Sigmoid colon (tissue), 4 donors: ENCODE data around the gene MTSS2.

ENCODE experiments used
- POLR2AphosphoS5 ChIP-seq, 4 donors: sonication (generic); formaldehyde crosslinking; IDR thresholded peaks; one replicate each; pipeline ENCODE4 v1.6.1; 2017; ENCODE audit warnings: antibody characterized with exemption in 4 of 4
- TF ChIP-seq, protein P1 (sequence below), 4 experiments: fragments of 450-650 bp in 3 of 4; fragments of 200-600 bp in 1 of 4; IDR thresholded peaks; one replicate each; pipeline ENCODE4 v1.5.1; 2016 to 2019; ENCODE audit warnings: antibody characterized with exemption in 4 of 4, mild to moderate bottlenecking in 3 of 4, moderate library complexity in 2 of 4

DNA sequence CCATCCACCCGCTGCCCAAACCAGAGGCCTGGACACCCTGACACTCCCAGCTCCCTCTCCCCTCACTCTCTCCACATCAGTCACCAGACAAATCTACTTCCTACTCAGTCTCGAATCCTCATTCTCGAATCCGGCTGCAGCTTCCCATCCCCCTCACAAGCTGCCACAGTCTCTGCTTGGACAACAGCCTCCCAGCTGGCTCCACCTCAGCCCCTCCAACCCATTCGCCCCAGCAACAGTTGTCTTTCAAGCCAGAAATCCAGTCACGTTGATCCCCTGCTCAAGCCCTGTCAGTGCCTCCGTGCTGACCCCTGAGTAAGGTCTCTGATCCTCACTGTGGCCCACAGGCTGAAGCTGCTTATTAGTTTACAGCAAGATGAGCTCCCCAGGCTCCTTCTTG lies 44.2 kb upstream of the MTSS2 start:
- TF ChIP-seq, protein P1, sequence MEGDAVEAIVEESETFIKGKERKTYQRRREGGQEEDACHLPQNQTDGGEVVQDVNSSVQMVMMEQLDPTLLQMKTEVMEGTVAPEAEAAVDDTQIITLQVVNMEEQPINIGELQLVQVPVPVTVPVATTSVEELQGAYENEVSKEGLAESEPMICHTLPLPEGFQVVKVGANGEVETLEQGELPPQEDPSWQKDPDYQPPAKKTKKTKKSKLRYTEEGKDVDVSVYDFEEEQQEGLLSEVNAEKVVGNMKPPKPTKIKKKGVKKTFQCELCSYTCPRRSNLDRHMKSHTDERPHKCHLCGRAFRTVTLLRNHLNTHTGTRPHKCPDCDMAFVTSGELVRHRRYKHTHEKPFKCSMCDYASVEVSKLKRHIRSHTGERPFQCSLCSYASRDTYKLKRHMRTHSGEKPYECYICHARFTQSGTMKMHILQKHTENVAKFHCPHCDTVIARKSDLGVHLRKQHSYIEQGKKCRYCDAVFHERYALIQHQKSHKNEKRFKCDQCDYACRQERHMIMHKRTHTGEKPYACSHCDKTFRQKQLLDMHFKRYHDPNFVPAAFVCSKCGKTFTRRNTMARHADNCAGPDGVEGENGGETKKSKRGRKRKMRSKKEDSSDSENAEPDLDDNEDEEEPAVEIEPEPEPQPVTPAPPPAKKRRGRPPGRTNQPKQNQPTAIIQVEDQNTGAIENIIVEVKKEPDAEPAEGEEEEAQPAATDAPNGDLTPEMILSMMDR (IDR thresholded peaks at IDR 0.05): no peak
- no peak for TF ChIP-seq POLR2AphosphoS5 (IDR thresholded peaks at IDR 0.05)
